Keratinocyte (primary cell): ENCODE data around the gene DENND2A. TPM values are rescaled to one million over a fixed set of nuclear protein-coding genes. Genes with fewer than 3 reads are reported as not detected.
A peak's percentile ranks its signal among the peaks of the same experiment; 100 is the strongest.

Experiments used
- DNase-seq: peaks from one replicate; pipeline ENCODE4 v3.0.0-alpha.2; 2011; ENCODE audit warnings: low read depth, missing footprints, low spot score
- FAIRE-seq: peaks from 2 replicates; lab custom pipeline; 2011; peaks lifted over from hg19 to GRCh38; lab: Jason Lieb, UNC
- H2AFZ ChIP-seq: 2 replicates; pipeline ENCODE4 v1.6.0; 2012; ENCODE audit warnings: low read length, control low read depth, inconsistent platforms; ENCODE audit not compliant: control insufficient read depth
- H3K27ac ChIP-seq: 2 replicates; pipeline ENCODE4 v1.5.1; 2011; ENCODE audit warnings: low read length; ENCODE audit not compliant: control insufficient read depth, insufficient read depth
- H3K27me3 ChIP-seq: 3 replicates; pipeline ENCODE4 v1.6.0; 2011; ENCODE audit warnings: low read length; ENCODE audit not compliant: control insufficient read depth, insufficient read depth; ENCODE audit errors: extremely low read depth
- H3K36me3 ChIP-seq, 2 experiments: 2 replicates in 1 of 2; 3 replicates in 1 of 2; pipeline ENCODE4 v1.5.1; 2011; ENCODE audit warnings: low read length in 2 of 2, mild to moderate bottlenecking in 1 of 2; ENCODE audit not compliant: control insufficient read depth in 2 of 2, insufficient read depth in 2 of 2; ENCODE audit errors: extremely low read depth in 1 of 2
- H3K4me1 ChIP-seq: 3 replicates; pipeline ENCODE4 v1.5.1; 2011; ENCODE audit warnings: low read length; ENCODE audit not compliant: control insufficient read depth, insufficient read depth; ENCODE audit errors: extremely low read depth
- H3K4me2 ChIP-seq: 3 replicates; pipeline ENCODE4 v1.6.0; 2011; ENCODE audit warnings: low read depth, low read length; ENCODE audit not compliant: control insufficient read depth, insufficient read depth; ENCODE audit errors: extremely low read depth
- H3K4me3 ChIP-seq, 3 experiments: fragments of 200-600 bp in 1 of 3; sonication (generic) in 1 of 3; 2 replicates in 2 of 3; 3 replicates in 1 of 3; pipeline ENCODE4 v1.5.1; 2011 to 2016; ENCODE audit warnings: low read length in 3 of 3, mild to moderate bottlenecking in 3 of 3, control low read depth in 2 of 3, inconsistent platforms in 1 of 3, low read depth in 1 of 3, mixed read lengths in 1 of 3, mixed run types in 1 of 3, moderate library complexity in 1 of 3; ENCODE audit not compliant: control insufficient read depth in 2 of 3, insufficient read depth in 2 of 3; ENCODE audit errors: extremely low read depth in 1 of 3
- H3K79me2 ChIP-seq: 2 replicates; pipeline ENCODE4 v1.6.0; 2012; ENCODE audit warnings: low read length; ENCODE audit not compliant: control insufficient read depth, insufficient read depth
- H3K9ac ChIP-seq: 3 replicates; pipeline ENCODE4 v1.6.0; 2011; ENCODE audit warnings: low read length; ENCODE audit not compliant: control insufficient read depth, insufficient read depth; ENCODE audit errors: extremely low read depth
- H3K9me1 ChIP-seq: 3 replicates; pipeline ENCODE4 v1.6.0; 2011; ENCODE audit warnings: low read length; ENCODE audit not compliant: control insufficient read depth, insufficient read depth; ENCODE audit errors: extremely low read depth
- H3K9me3 ChIP-seq: 2 replicates; pipeline ENCODE4 v1.5.1; 2012; ENCODE audit warnings: low read depth, low read length; ENCODE audit not compliant: control insufficient read depth
- H4K20me1 ChIP-seq: 3 replicates; pipeline ENCODE4 v1.6.0; 2011; ENCODE audit warnings: low read length; ENCODE audit not compliant: control insufficient read depth, insufficient read depth; ENCODE audit errors: extremely low read depth
- EZH2 ChIP-seq: IDR thresholded peaks from one replicate; pipeline ENCODE4 v1.6.1; 2012; ENCODE audit warnings: inconsistent platforms, mild to moderate bottlenecking, low read length, moderate library complexity
- dilution Hi-C: fragments of 300-500 bp; cut with MboI; formaldehyde crosslinking; loops from one replicate; pipeline ENCODE4 v1.7.0; 2020; ENCODE audit warnings: low sequenced_read_pairs; ENCODE audit not compliant: extremely low pct_ligation_motif_present
- polyA plus RNA-seq, 5 experiments: library from polyadenylated mRNA; depleted of rRNA in 3 of 5; stranded (reverse) in 3 of 5; stranded (forward) in 1 of 5; unstranded in 1 of 5; fragments of >200 nt; gene quantifications; 1 replicate in 1 of 5; 2 replicates in 3 of 5; 3 replicates in 1 of 5; pipeline versions ENCODE4 v1.2.1 to v1.2.3, GENCODE V29; 2011 to 2012; ENCODE audit warnings: missing spikeins in 2 of 5, low read depth in 1 of 5, low replicate concordance in 1 of 5
- TF ChIP-seq, protein P1 (sequence below), 3 experiments: IDR thresholded peaks in 1 of 3; conservative IDR thresholded peaks in 1 of 3; optimal IDR thresholded peaks in 1 of 3; 2 replicates in 2 of 3; 3 replicates in 1 of 3; pipeline versions ENCODE3 to v1.5.1; 2011; ENCODE audit warnings: low read length in 3 of 3, mild to moderate bottlenecking in 3 of 3, moderate library complexity in 2 of 3, control low read depth in 1 of 3, inconsistent platforms in 1 of 3; ENCODE audit not compliant: insufficient read depth in 2 of 3; ENCODE audit errors: extremely low read depth in 1 of 3

Gene DENND2A
- polyA plus RNA-seq, 1 donor (not counting 4 experiments of a cell fraction or from before 2014, with no cell fraction given), result 1.8 TPM

DNA sequence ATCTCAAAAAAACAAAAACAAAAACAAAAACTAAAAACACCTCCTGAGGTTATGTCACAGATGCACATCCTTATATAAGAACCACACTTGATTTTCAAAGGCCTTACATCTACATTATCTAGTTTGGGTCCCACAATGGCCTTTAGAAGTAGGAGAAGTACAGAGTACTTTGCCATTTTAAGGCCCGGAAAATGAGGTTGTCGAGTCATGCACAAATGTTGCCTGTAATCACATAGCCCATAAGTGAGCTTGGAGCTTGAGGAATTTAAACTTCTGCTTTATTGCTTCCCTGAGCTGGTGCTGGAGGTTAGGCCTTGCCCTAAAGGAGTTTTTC is 151.6 kb downstream of the DENND2A start:
- Histone ChIP-seq H3K27ac (no peak overlapping the region), H3K79me2 (no peaks in the 10 kb centered on the region), H3K27me3 (no peaks in the 10 kb centered on the region), H3K4me1 (peaks cover 6% of the 10 kb centered on the region), H3K36me3 (no peaks in the 10 kb centered on the region), H3K4me2 (no peak overlapping the region), H3K9ac (no peak overlapping the region), H4K20me1 (no peaks in the 10 kb centered on the region), H2AFZ (no peak overlapping the region), H3K9me1 (no peaks in the 10 kb centered on the region), H3K9me3 (no peaks in the 10 kb centered on the region), H3K4me3 (no peak overlapping the region)
- dilution Hi-C loops, result no loop called here
- no peak for TF ChIP-seq EZH2
- TF ChIP-seq, protein P1, sequence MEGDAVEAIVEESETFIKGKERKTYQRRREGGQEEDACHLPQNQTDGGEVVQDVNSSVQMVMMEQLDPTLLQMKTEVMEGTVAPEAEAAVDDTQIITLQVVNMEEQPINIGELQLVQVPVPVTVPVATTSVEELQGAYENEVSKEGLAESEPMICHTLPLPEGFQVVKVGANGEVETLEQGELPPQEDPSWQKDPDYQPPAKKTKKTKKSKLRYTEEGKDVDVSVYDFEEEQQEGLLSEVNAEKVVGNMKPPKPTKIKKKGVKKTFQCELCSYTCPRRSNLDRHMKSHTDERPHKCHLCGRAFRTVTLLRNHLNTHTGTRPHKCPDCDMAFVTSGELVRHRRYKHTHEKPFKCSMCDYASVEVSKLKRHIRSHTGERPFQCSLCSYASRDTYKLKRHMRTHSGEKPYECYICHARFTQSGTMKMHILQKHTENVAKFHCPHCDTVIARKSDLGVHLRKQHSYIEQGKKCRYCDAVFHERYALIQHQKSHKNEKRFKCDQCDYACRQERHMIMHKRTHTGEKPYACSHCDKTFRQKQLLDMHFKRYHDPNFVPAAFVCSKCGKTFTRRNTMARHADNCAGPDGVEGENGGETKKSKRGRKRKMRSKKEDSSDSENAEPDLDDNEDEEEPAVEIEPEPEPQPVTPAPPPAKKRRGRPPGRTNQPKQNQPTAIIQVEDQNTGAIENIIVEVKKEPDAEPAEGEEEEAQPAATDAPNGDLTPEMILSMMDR (optimal IDR thresholded peaks at IDR 0.05 in 1 of 3, IDR thresholded peaks at IDR 0.05 in 1 of 3, conservative IDR thresholded peaks at IDR 0.05 in 1 of 3; ENCODE audit: extremely low read depth in 1 of 3, insufficient read depth in 2 of 3, low read length in 3 of 3), result no peak
- no peak for FAIRE-seq
- no peak for DNase-seq

DNA sequence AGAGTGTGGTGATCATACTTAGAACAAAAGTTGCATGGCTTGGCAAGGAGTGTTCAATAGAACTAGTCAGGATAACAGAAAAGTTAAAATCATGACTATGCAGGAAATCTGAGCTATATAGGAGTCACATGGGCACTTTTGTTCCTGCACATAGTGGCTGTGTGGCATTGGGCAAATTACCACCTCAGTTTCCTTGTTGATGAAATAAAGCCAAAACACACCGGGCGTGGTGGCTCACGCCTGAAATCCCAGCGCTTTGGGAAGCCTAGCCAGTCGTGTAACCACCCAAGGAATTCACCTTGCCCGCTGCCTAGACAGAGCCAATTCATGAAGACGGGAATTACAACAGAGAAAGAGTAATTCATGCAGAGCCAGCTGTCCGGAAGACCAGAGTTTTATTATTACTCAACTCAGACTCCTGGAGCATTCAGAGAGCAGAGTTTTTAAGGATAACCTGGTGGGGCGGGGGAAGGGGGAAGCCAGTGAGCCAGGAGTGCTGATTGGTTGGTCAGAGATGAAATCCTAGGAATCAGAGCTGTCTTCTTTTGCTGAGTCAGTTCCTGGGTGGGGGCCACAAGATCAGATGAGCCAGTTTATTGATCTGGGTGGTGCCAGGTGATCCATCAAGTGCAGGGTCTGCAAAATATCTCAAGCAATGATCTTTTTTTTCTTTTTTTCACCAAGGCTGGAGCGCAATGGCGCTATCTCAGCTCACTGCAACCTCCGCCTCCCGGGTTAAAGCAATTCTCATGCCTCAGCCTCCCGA is 154.9 kb downstream of the DENND2A start:
- no peak overlapping the region for H3K9ac ChIP-seq
- H3K27me3 ChIP-seq, result no peaks in the 10 kb centered on the region
- dilution Hi-C loops, result no loop called here
- H3K9me3 ChIP-seq, result no peaks in the 10 kb centered on the region
- H3K4me2 ChIP-seq, result peak overlapping the region; percentile 9
- peak overlapping the region in 1 of 3 experiments; percentile 19 for H3K4me3 ChIP-seq
- peak overlapping the region; percentile 74 for H2AFZ ChIP-seq
- H3K4me1 ChIP-seq, result peaks cover 6% of the 10 kb centered on the region
- H3K9me1 ChIP-seq, result no peaks in the 10 kb centered on the region
- H4K20me1 ChIP-seq, result no peaks in the 10 kb centered on the region
- H3K36me3 ChIP-seq, result no peaks in the 10 kb centered on the region
- H3K27ac ChIP-seq, result no peak overlapping the region
- H3K79me2 ChIP-seq, result no peaks in the 10 kb centered on the region
- TF ChIP-seq EZH2, result no peak
- TF ChIP-seq, protein P1 (optimal IDR thresholded peaks at IDR 0.05 in 1 of 3, IDR thresholded peaks at IDR 0.05 in 1 of 3, conservative IDR thresholded peaks at IDR 0.05 in 1 of 3; ENCODE audit: extremely low read depth in 1 of 3, insufficient read depth in 2 of 3, low read length in 3 of 3), result no peak
- no peak for DNase-seq
- no peak for FAIRE-seq
